Peyer's patch (tissue), 4 donors: Measurements from ENCODE around the gene SLC4A5. TPM values are rescaled to one million over a fixed set of nuclear protein-coding genes. Genes with fewer than 3 reads are reported as not detected.

Source experiments
- DNase-seq, 3 donors: peaks; one replicate each; pipeline ENCODE4 v3.0.0-alpha.2; 2017 to 2019
- H3K27ac ChIP-seq, 4 donors: fragments of 200-600 bp; sonication (generic); one replicate each; pipeline ENCODE4 v1.5.1; 2016 to 2019
- H3K27me3 ChIP-seq, 2 donors: fragments of 200-600 bp; sonication (generic); one replicate each; pipeline ENCODE4 v1.5.1; 2019
- H3K36me3 ChIP-seq, 3 donors: fragments of 200-600 bp; sonication (generic); one replicate each; pipeline ENCODE4 v1.5.1; 2016 to 2019
- H3K4me1 ChIP-seq, 4 donors: fragments of 200-600 bp; sonication (generic); one replicate each; pipeline ENCODE4 v1.5.1; 2016 to 2019
- H3K4me3 ChIP-seq, 4 donors: fragments of 200-600 bp; sonication (generic); 1 replicate in 3 of 4; 2 replicates in 1 of 4; pipeline ENCODE4 v1.5.1; 2016 to 2019; ENCODE audit warnings: mild to moderate bottlenecking in 1 of 4
- H3K9me3 ChIP-seq, 4 donors: fragments of 200-600 bp; sonication (generic); one replicate each; pipeline ENCODE4 v1.5.1; 2016 to 2019; ENCODE audit warnings: mild to moderate bottlenecking in 1 of 4
- CTCF ChIP-seq, 6 experiments: fragments of 450-650 bp in 4 of 6; fragments of 200-600 bp in 2 of 6; sonication (generic) in 1 of 6; IDR thresholded peaks; one replicate each; pipeline ENCODE4 v1.5.1; 2017 to 2019; ENCODE audit warnings: antibody characterized with exemption in 6 of 6, mild to moderate bottlenecking in 3 of 6, moderate library complexity in 1 of 6
- POLR2A ChIP-seq, 2 donors: fragments of 450-650 bp; IDR thresholded peaks; one replicate each; pipeline ENCODE4 v1.5.1; 2017; ENCODE audit warnings: antibody characterized with exemption in 2 of 2, mild to moderate bottlenecking in 2 of 2, moderate library complexity in 2 of 2
- total RNA-seq, 4 donors: library from RNA; depleted of rRNA; stranded (reverse); fragments of >200 nt; gene quantifications; one replicate each; pipeline ENCODE4 v1.1.0, GENCODE V29; 2016

SLC4A5 gene
- total RNA-seq: 10 to 100 TPM in 1 of 4 donors, 1 to 10 TPM in 3; 1.8 to 14.9 (median 4.9) TPM

GRCh38 chr2:74343316-74343715, at the start of gene SLC4A5:
Gene SLC4A5 (minus strand): TSS chr2:74343416. CDS start chr2:74315023, 28,393 bp downstream.
- H3K27ac ChIP-seq: no peak within 1 kb of the TSS
- TF ChIP-seq CTCF (IDR thresholded peaks at IDR 0.05) (no peak), POLR2A (IDR thresholded peaks at IDR 0.05) (no peak)
- no peak for DNase-seq
- H3K36me3 ChIP-seq: no peaks in the 10 kb centered on the region
- H3K4me1 ChIP-seq: no peaks in the 10 kb centered on the region
- H3K4me3 ChIP-seq: no peak within 1 kb of the TSS
- H3K27me3 ChIP-seq: no peaks in the 10 kb centered on the region
- no peaks in the 10 kb centered on the region for H3K9me3 ChIP-seq

- Histone ChIP-seq H3K27ac (no peak overlapping the region), H3K36me3 (no peaks in the 10 kb centered on the region), H3K27me3 (no peaks in the 10 kb centered on the region), H3K4me3 (peak overlapping the region in 1 of 4 donors; percentile 95), H3K4me1 (peaks cover 0 to 25% (median 6%) of the 10 kb centered on the region in 4 donors), H3K9me3 (no peaks in the 10 kb centered on the region)
- DNase-seq: no peak
- TF ChIP-seq POLR2A (IDR thresholded peaks at IDR 0.05): no peak
These were observed 49.2 kb upstream of the SLC4A5 start for GRCh38 chr2:74392449-74392743.

GRCh38 chr2:74391580-74392448, 48.6 kb upstream of the SLC4A5 start:
- TF ChIP-seq CTCF (IDR thresholded peaks at IDR 0.05): peak; percentile 88 to 98 (median 94)
- peak; percentile 13 to 45 for TF ChIP-seq POLR2A (IDR thresholded peaks at IDR 0.05)
- Histone ChIP-seq H3K4me3 (peak overlapping the region; percentile 71 to 95 (median 89)), H3K9me3 (no peaks in the 10 kb centered on the region), H3K36me3 (no peaks in the 10 kb centered on the region), H3K27me3 (no peaks in the 10 kb centered on the region), H3K4me1 (peaks cover 0 to 25% (median 6%) of the 10 kb centered on the region in 4 donors), H3K27ac (peak overlapping the region; percentile 82 to 92 (median 88))
- peak; percentile 85 to 98 (median 96) for DNase-seq

GRCh38 chr2:74391209-74391579, 48.0 kb upstream of the SLC4A5 start:
- DNase-seq: no peak
- H3K9me3 ChIP-seq: no peaks in the 10 kb centered on the region
- peak overlapping the region; percentile 71 to 95 (median 89) for H3K4me3 ChIP-seq
- TF ChIP-seq CTCF (IDR thresholded peaks at IDR 0.05) (no peak), POLR2A (IDR thresholded peaks at IDR 0.05) (no peak)
- H3K27ac ChIP-seq: peak overlapping the region; percentile 82 to 92 (median 88)
- H3K4me1 ChIP-seq: peaks cover 0 to 25% (median 6%) of the 10 kb centered on the region in 4 donors
- H3K36me3 ChIP-seq: no peaks in the 10 kb centered on the region
- H3K27me3 ChIP-seq: no peaks in the 10 kb centered on the region

- no peak for DNase-seq
- no peaks in the 10 kb centered on the region for H3K9me3 ChIP-seq
- peaks cover 0 to 25% (median 6%) of the 10 kb centered on the region in 4 donors for H3K4me1 ChIP-seq
- no peak overlapping the region for H3K27ac ChIP-seq
- H3K36me3 ChIP-seq: no peaks in the 10 kb centered on the region
- TF ChIP-seq POLR2A (IDR thresholded peaks at IDR 0.05): no peak
- no peak for TF ChIP-seq CTCF (IDR thresholded peaks at IDR 0.05)
- H3K4me3 ChIP-seq: peak overlapping the region in 2 of 4 donors; percentile 87 to 95
- H3K27me3 ChIP-seq: no peaks in the 10 kb centered on the region
These were observed 47.4 kb upstream of the SLC4A5 start for GRCh38 chr2:74390606-74391005.

GRCh38 chr2:74387346-74387745, 44.1 kb upstream of the SLC4A5 start:
- H3K4me1 ChIP-seq: peaks cover 0 to 32% (median 6%) of the 10 kb centered on the region in 4 donors
- no peaks in the 10 kb centered on the region for H3K27me3 ChIP-seq
- no peaks in the 10 kb centered on the region for H3K36me3 ChIP-seq
- TF ChIP-seq CTCF (IDR thresholded peaks at IDR 0.05) (no peak), POLR2A (IDR thresholded peaks at IDR 0.05) (no peak)
- no peak for DNase-seq
- H3K9me3 ChIP-seq: no peaks in the 10 kb centered on the region
- H3K27ac ChIP-seq: no peak overlapping the region
- H3K4me3 ChIP-seq: no peak overlapping the region
